Measurements from ENCODE around the gene FNDC3A. TPM values are rescaled to one million over a fixed set of nuclear protein-coding genes. Genes with fewer than 3 reads are reported as not detected.
A peak's percentile ranks its signal among the peaks of the same experiment; 100 is the strongest.

The FNDC3A gene
- 10 to 100 TPM; 21.9 to 59.7 (median 40.1) TPM for total RNA-seq

DNA sequence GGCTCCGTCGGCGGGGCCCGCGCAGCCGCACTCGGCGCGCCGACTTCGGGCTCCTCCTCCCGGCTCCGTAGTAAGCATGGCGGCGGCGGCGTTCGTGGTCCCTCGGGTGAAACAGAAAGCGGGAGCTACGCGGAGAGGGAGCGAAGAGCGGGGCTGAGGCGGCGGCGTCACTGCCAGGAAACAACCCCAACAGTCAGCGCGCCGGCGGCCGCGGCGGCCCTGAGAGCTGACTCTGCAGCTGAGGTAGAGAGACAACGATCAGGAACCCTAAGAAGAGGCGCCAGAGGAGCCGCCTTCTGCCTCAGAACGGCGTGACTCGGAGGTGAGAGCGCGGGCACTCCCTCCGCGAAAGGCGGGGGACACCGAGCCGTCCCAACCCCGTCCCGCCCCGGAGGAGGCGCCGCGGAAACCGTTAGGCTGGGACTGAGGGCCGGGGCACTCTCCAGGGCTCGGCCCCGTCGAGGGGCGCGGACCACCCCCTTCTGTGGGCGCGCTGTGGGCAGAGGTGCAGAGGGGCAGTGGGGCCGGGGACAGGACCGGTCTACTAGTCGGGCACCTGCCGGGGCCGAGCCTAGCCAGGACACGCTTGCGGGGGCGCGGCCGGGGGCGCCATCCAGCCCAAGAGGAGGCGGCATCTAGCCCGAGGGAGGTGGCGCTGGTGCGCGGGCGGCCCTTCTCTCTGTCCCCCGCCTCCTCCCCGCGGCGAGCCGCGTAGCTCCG is at the start of gene FNDC3A:
FNDC3A (plus strand) TSS at position 57 of the 720 bp plus-strand sequence. CDS start 30,279 bp downstream, outside the sequence.
- intact Hi-C loops (cut with DNase I; ENCODE audit: low total_unique reads) (no loop called here), in situ Hi-C loops (cut with MboI; ENCODE audit: low pct_ligation_motif_present in 1 of 4, low pct_unique_long_range_greater_than_20kb in 1 of 4, low sequenced_read_pairs in 3 of 4) (no loop called here)

GRCh38 chr13:48928757-48929430 is 46.8 kb upstream of the FNDC3A start:
- H3K27ac ChIP-seq = no peak overlapping the region
- TF ChIP-seq POLR2A (IDR thresholded peaks at IDR 0.05) = no peak
- TF ChIP-seq, protein P1, sequence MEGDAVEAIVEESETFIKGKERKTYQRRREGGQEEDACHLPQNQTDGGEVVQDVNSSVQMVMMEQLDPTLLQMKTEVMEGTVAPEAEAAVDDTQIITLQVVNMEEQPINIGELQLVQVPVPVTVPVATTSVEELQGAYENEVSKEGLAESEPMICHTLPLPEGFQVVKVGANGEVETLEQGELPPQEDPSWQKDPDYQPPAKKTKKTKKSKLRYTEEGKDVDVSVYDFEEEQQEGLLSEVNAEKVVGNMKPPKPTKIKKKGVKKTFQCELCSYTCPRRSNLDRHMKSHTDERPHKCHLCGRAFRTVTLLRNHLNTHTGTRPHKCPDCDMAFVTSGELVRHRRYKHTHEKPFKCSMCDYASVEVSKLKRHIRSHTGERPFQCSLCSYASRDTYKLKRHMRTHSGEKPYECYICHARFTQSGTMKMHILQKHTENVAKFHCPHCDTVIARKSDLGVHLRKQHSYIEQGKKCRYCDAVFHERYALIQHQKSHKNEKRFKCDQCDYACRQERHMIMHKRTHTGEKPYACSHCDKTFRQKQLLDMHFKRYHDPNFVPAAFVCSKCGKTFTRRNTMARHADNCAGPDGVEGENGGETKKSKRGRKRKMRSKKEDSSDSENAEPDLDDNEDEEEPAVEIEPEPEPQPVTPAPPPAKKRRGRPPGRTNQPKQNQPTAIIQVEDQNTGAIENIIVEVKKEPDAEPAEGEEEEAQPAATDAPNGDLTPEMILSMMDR (IDR thresholded peaks at IDR 0.05) = no peak
- TF ChIP-seq EP300 (IDR thresholded peaks at IDR 0.05; ENCODE audit: low read depth) = no peak
- no peak for TF ChIP-seq POLR2AphosphoS5 (IDR thresholded peaks at IDR 0.05)
- H3K4me1 ChIP-seq = no peaks in the 10 kb centered on the region
- no peak overlapping the region for H3K4me3 ChIP-seq
- in situ Hi-C loops (cut with MboI; ENCODE audit: low pct_ligation_motif_present in 1 of 4, low pct_unique_long_range_greater_than_20kb in 1 of 4, low sequenced_read_pairs in 3 of 4) = no loop called here
- H3K36me3 ChIP-seq = no peaks in the 10 kb centered on the region
- intact Hi-C loops (cut with DNase I; ENCODE audit: low total_unique reads) = no loop called here
- no peaks in the 10 kb centered on the region for H3K9me3 ChIP-seq
- no peak for DNase-seq
- WGBS, 2 donors (ENCODE audit: low coverage in 1 of 2) = 36 to 65% methylated on average over 2 to 5 of the region's 5 CpGs
- no peaks in the 10 kb centered on the region for H3K27me3 ChIP-seq

More for the DNA sequence above, at the start of gene FNDC3A:
- DNase-seq = peak; percentile 84
- Histone ChIP-seq H3K36me3 (no peaks in the 10 kb centered on the region), H3K27ac (peak within 1 kb of the TSS; percentile 98 to 100 (median 98)), H3K4me3 (peak within 1 kb of the TSS; percentile 40 to 100 (median 73)), H3K4me1 (peaks cover 6 to 50% (median 31%) of the 10 kb centered on the region in 4 donors), H3K9me3 (peaks cover 7 to 9% of the 10 kb centered on the region in 2 donors), H3K27me3 (no peaks in the 10 kb centered on the region)
- WGBS, 2 donors (ENCODE audit: low coverage in 1 of 2) = 0% methylated on average over 19 of the region's 86 CpGs; no CpG with 5 or more reads in 1 of the 2 donors
- TF ChIP-seq, protein P1 (IDR thresholded peaks at IDR 0.05) = peak in 1 of 5 experiments; percentile 14
- TF ChIP-seq EP300 (IDR thresholded peaks at IDR 0.05; ENCODE audit: low read depth) (no peak), POLR2AphosphoS5 (IDR thresholded peaks at IDR 0.05) (peak; percentile 6 to 84 (median 76)), POLR2A (IDR thresholded peaks at IDR 0.05) (peak; percentile 88)

GRCh38 chr13:48930918-48931317 is 44.8 kb upstream of the FNDC3A start:
- in situ Hi-C loops (cut with MboI; ENCODE audit: low pct_ligation_motif_present in 1 of 4, low pct_unique_long_range_greater_than_20kb in 1 of 4, low sequenced_read_pairs in 3 of 4) (no loop called here), intact Hi-C loops (cut with DNase I; ENCODE audit: low total_unique reads) (no loop called here)
- H3K4me3 ChIP-seq = no peak overlapping the region
- H3K27ac ChIP-seq = no peak overlapping the region
- H3K27me3 ChIP-seq = no peaks in the 10 kb centered on the region
- DNase-seq = no peak
- no peaks in the 10 kb centered on the region for H3K36me3 ChIP-seq
- H3K9me3 ChIP-seq = no peaks in the 10 kb centered on the region
- 48 to 60% methylated on average over 1 of the region's 1 CpG for WGBS, 2 donors (ENCODE audit: low coverage in 1 of 2)
- H3K4me1 ChIP-seq = no peaks in the 10 kb centered on the region
- TF ChIP-seq POLR2AphosphoS5 (IDR thresholded peaks at IDR 0.05) (no peak), EP300 (IDR thresholded peaks at IDR 0.05; ENCODE audit: low read depth) (no peak)
- TF ChIP-seq, protein P1 (IDR thresholded peaks at IDR 0.05) = no peak

GRCh38 chr13:48938308-48938943 is 37.3 kb upstream of the FNDC3A start:
- no peaks in the 10 kb centered on the region for H3K9me3 ChIP-seq
- in situ Hi-C loops (cut with MboI; ENCODE audit: low pct_ligation_motif_present in 1 of 4, low pct_unique_long_range_greater_than_20kb in 1 of 4, low sequenced_read_pairs in 3 of 4) (no loop called here), intact Hi-C loops (cut with DNase I; ENCODE audit: low total_unique reads) (no loop called here)
- DNase-seq = no peak
- TF ChIP-seq POLR2AphosphoS5 (IDR thresholded peaks at IDR 0.05) (no peak), POLR2A (IDR thresholded peaks at IDR 0.05) (no peak), EP300 (IDR thresholded peaks at IDR 0.05; ENCODE audit: low read depth) (no peak)
- TF ChIP-seq, protein P1 (IDR thresholded peaks at IDR 0.05) = no peak
- no peaks in the 10 kb centered on the region for H3K27me3 ChIP-seq
- no peaks in the 10 kb centered on the region for H3K36me3 ChIP-seq
- no peak overlapping the region for H3K27ac ChIP-seq
- no peak overlapping the region for H3K4me3 ChIP-seq
- H3K4me1 ChIP-seq = no peaks in the 10 kb centered on the region

All from transverse colon (tissue), 4 donors.